Spleen (tissue), 7 donors: ENCODE data around the gene PSMB2.

Source experiments
- POLR2A ChIP-seq, 3 donors: fragments of 450-650 bp; IDR thresholded peaks; one replicate each; pipeline ENCODE4 v1.5.1; 2017; ENCODE audit warnings: antibody characterized with exemption in 3 of 3, mild to moderate bottlenecking in 1 of 3
- POLR2AphosphoS5 ChIP-seq, 3 donors: sonication (generic); formaldehyde crosslinking; IDR thresholded peaks; one replicate each; pipeline ENCODE4 v1.5.1; 2017; ENCODE audit warnings: antibody characterized with exemption in 3 of 3
- TF ChIP-seq, protein P1 (sequence below), 11 experiments: fragments of 200-600 bp in 7 of 11; fragments of 450-650 bp in 4 of 11; sonication (generic) in 4 of 11; IDR thresholded peaks in 8 of 11; conservative IDR thresholded peaks in 3 of 11; 1 replicate in 7 of 11; 2 replicates in 4 of 11; pipeline versions ENCODE4 v1.4.0 to v1.8.0; 2016 to 2021; ENCODE audit warnings: antibody characterized with exemption in 11 of 11, inconsistent platforms in 4 of 11, mild to moderate bottlenecking in 1 of 11
- donor health status: DM: no; HTN: no; CAD: no; lungs with moderate emphysema.
- donor health status: DM: no; HTN: no; CAD: no.
- donor health status: DM: no; HTN: no; CAD: no.

DNA sequence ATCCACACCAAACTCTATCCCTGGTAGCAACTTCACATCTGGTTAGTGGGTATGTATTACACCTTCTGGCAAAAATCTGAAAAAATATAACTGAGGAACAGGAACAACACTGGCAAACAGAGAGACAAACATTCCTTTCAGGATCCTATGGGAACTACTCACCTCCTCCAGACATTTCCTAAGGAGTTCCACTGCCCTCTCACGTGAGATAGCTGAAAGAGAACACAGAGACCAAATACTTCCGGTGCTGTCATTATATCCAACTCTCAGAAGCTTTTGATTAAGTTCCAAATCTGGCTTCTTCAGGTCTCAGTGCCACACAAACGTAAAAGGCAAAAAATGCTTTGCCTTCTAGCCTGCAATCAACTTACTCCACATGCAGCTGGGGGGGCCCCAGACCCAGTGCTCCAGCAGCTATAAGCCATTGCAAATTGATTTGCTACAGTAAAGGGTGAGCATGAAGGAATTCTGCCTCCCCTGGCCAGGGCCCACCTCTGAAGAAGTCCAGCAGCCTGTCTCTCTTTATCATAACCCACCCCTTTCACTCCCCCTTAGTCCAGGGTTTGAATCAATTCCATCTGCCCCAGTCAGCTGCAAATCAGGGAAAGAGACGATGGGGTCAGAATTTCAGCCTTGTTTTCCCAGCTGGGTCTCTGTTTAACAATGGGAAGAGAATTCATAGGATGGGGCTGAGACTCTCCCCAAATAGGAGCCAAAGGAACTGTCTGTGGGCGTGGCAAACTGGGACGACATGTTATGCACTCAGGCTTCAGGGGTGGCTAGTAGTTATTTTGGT lies 36.1 kb downstream of the PSMB2 start:
- TF ChIP-seq, protein P1, sequence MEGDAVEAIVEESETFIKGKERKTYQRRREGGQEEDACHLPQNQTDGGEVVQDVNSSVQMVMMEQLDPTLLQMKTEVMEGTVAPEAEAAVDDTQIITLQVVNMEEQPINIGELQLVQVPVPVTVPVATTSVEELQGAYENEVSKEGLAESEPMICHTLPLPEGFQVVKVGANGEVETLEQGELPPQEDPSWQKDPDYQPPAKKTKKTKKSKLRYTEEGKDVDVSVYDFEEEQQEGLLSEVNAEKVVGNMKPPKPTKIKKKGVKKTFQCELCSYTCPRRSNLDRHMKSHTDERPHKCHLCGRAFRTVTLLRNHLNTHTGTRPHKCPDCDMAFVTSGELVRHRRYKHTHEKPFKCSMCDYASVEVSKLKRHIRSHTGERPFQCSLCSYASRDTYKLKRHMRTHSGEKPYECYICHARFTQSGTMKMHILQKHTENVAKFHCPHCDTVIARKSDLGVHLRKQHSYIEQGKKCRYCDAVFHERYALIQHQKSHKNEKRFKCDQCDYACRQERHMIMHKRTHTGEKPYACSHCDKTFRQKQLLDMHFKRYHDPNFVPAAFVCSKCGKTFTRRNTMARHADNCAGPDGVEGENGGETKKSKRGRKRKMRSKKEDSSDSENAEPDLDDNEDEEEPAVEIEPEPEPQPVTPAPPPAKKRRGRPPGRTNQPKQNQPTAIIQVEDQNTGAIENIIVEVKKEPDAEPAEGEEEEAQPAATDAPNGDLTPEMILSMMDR (IDR thresholded peaks at IDR 0.05 in 8 of 11, conservative IDR thresholded peaks at IDR 0.05 in 3 of 11): no peak
- TF ChIP-seq POLR2A (IDR thresholded peaks at IDR 0.05) (no peak), POLR2AphosphoS5 (IDR thresholded peaks at IDR 0.05) (no peak)
